Urothelium cell line (cell line): ENCODE results near the gene MGST3.
"Not testable (repeated sequence)": the region's sequence is repeated elsewhere in the genome, so short reads cannot be mapped to it uniquely, and the experiment has no call there.

Experiments used
- DNase-seq: peaks from one replicate; pipeline ENCODE4 v3.0.0; 2011; ENCODE audit warnings: low spot score, mixed read lengths
- FAIRE-seq: peaks from 2 replicates; lab custom pipeline; 2011; peaks lifted over from hg19 to GRCh38; lab: Jason Lieb, UNC

The MGST3 gene

DNA sequence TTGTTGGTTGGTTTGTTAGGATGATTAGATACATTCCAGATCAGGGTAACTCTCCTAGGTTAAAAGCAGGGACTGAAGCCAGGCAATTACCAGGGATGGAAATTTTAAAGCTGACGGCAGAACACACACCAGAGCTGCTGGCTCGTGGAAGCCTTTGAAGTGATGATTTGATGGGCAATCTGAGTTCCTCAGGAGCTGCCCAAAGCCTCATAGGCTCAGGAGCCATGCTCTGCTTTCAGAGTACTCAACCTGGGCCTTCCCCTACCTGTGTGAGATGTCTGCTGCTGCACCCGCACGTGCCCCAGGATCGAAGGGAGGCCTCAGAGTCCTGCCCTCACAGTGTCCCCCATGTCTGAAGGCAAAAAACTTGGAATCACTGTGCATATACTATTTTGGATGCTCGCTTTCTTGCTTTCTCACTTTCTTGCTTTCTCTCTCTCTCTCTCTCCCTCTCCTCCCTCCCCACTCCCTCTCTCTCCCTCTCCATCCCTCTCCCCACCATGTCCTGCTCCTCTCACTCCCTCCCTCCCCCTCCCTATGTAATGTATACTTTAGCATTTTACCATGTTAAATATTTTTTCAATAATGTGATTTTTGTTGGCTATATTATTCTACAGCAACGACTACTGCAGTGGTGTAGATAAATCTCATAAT is 18.0 kb downstream of the MGST3 start:
- no peak for FAIRE-seq

DNA sequence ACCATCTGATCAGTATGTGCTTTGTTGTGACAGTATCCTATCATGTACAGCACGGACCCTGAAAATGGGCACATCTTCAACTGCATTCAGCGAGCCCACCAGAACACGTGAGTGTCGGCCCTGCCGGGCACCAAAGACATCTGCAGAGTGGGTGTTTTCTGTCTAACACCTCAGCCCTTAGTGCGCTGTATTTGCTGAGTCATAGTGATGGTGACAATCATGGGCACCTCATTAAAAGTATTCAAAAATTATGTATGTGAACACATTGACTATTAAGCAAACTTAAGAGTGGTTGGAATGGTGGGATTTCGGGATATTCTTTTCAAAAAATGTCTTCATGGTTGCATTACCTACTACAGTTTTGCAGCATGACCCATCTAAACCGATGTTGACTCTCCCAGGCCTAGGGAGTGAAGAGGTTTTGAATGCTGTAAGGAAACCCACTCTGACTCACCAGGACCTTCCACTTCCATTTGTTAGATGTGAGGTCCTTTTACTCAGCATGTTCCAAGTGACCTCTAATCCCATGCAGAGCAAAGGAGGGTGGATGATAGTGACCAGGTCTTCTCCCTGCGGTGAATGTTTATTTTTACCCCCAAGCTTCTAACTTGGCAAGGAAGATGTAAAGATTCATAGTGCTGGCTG is 20.1 kb downstream of the MGST3 start:
- DNase-seq, result no peak
- no peak for FAIRE-seq

More for the DNA sequence above, 18.0 kb downstream of the MGST3 start:
- no peak for DNase-seq

GRCh38 chr1:165658766-165659580 is 27.9 kb downstream of the MGST3 start:
- not testable (repeated sequence) for FAIRE-seq, DNase-seq

- FAIRE-seq, result no peak
- no peak for DNase-seq
These were observed 28.5 kb downstream of the MGST3 start for GRCh38 chr1:165659581-165659895.

- DNase-seq, result no peak
- no peak for FAIRE-seq
These were observed 30.7 kb downstream of the MGST3 start for GRCh38 chr1:165661703-165662102.

DNA sequence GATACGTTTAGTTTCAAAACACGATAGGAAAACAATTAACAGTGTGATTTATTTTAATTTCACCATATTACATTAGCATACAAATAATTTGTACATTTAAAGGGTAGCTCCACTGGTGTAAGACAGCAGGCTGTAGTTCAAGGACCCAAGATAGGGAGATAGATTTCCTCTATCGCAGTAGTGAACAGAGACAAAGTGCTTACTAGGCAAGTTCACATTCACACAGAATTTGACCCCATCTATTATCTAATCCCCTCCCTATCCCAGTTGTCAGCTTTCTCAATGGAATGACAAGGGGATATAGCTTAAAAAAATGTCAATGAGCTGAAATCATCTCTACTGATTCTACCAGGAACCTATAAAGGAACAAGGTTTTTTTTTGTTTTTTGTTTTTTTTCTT is 31.2 kb downstream of the MGST3 start:
- no peak for DNase-seq
- no peak for FAIRE-seq

DNA sequence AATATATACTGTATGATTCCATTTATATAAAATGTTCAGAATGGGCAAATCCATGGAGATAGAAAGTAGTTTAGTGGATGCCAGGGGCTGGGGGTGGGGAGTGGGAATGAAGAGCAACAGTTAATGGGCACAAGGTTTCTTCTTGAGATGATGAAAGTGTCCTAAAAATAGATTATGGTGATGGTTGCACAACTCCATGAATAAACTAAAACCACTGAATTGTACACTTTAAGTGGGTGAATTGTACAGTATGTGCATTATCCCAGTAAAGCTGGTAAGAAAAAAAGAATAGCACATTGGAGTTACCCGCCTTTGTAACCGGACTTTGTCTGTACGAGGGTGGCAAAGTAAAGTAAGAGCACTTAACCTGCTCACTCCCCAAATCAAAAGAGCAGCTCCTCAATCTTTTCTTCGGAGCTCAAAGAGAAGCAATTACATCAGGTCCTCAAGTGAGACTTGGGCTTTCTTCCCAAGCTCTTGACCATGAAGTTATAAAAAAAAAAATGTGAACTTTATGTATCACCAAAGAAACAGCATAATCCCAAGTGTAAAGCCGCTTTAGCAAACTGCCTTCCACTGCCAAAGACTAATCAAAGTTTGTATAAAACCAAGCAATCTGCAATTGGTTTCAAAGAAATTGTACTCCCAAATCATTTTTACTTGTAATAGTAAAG is 35.3 kb downstream of the MGST3 start:
- FAIRE-seq (no peak), DNase-seq (no peak)

DNA sequence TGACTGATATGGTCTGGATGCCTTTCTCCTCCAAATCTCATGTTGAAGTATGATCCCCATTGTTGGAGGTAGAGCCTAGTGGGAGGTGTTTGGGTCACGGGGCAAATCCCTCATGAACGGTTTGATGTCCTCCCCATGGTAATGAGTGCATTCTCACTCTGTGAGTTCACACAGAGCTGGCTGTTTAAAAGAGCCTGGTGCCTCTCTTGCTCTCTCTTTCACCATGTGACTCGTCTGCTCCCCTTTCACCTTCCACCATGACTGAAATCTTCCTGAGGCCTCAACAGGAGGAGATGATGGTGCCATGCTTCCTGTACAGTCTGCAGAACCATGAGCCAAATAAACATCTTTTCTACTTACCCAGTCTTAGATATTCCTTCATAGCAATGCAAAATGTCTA is 37.1 kb downstream of the MGST3 start:
- DNase-seq (no peak), FAIRE-seq (no peak)

DNA sequence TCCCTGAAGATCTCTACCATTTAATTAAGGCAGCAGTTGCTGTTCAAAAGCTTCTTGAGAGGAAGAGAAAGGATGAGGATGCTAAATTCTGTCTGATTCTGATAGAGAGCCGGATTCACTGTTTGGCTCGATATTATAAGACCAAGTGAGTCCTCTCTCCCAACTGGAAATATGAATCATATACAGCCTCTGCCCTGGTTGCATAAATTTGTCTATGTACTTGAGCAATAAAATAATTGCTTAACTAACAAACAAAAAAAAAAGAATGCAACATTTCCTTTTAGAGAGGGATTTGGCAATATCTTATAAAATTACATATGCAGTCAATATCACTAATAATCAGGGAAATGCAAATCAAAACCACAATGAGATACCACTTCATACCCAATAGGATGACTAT is 40.5 kb downstream of the MGST3 start:
- FAIRE-seq (no peak), DNase-seq (no peak)

GRCh38 chr1:165674599-165674998 is 43.6 kb downstream of the MGST3 start:
- DNase-seq (no peak), FAIRE-seq (no peak)

- no peak for FAIRE-seq
- no peak for DNase-seq
These were observed 44.8 kb downstream of the MGST3 start for GRCh38 chr1:165675794-165676193.

DNA sequence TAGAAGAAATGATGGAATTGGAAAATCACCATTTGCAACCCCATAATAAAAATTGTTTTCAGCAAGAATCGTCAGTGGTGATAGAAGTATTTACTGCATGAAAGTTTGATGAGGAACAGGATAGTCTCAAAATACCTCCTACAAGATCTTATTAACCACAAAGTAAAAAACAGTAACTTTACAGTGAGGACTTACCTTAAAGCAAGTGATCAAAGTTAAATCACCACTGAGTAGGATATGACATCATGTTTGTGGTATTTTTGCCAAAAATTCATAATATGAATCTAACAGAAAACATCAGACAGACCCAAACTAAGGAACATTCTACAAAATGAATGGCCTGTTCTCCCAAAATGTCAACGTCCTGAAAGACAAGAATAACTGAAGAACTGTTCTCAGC is 47.5 kb downstream of the MGST3 start:
- DNase-seq (no peak), FAIRE-seq (no peak)

- no peak for FAIRE-seq
These were observed 48.4 kb downstream of the MGST3 start for GRCh38 chr1:165679282-165680036.

GRCh38 chr1:165680303-165680702 is 49.3 kb downstream of the MGST3 start:
- FAIRE-seq, result no peak

More at GRCh38 chr1:165679282-165680036, 48.4 kb downstream of the MGST3 start:
- no peak for DNase-seq

GRCh38 chr1:165680773-165681172 is 49.7 kb downstream of the MGST3 start:
- not testable (repeated sequence) for FAIRE-seq, DNase-seq

More at GRCh38 chr1:165680303-165680702, 49.3 kb downstream of the MGST3 start:
- DNase-seq, result no peak

GRCh38 chr1:165683848-165684485 is 52.9 kb downstream of the MGST3 start:
- FAIRE-seq (no peak), DNase-seq (no peak)

GRCh38 chr1:165686121-165686970 is 55.3 kb downstream of the MGST3 start:
- no peak for DNase-seq
- no peak for FAIRE-seq

GRCh38 chr1:165686971-165687433 is 56.0 kb downstream of the MGST3 start:
- FAIRE-seq (no peak), DNase-seq (no peak)

DNA sequence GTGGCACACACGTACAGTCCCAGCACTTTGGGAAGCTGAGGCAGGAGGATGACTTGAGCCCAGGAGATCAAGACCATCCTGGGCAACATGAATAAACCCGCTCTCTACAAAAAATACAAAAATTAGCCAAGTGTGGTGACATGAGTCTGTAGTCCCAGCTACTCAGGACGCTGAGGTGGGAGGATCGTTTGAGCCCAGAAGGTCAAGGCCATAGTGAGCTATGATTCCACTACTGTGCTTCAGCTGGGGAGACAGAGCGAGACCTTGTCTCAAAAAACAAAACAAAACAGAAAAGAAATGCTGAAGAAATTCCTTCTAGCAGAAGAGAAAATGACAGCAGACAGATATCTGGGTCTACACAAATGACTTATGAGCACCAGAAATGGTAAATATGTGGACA is 57.0 kb downstream of the MGST3 start:
- FAIRE-seq, result no peak

More for the DNA sequence above, 57.0 kb downstream of the MGST3 start:
- DNase-seq, result no peak
